PC-3 (cell line): ENCODE measurements around the gene NOP56.

Experiments used
- CTCF ChIP-seq: fragments of 300-600 bp; sonication (generic); conservative IDR thresholded peaks from 2 replicates; pipeline ENCODE4 v1.5.1; 2017; ENCODE audit warnings: antibody characterized with exemption, low read depth, mild to moderate bottlenecking, low read length
- EZH2 ChIP-seq: fragments of 300-600 bp; sonication (generic); IDR thresholded peaks from one replicate; pipeline ENCODE4 v1.6.1; 2017; ENCODE audit warnings: antibody characterized with exemption, mild to moderate bottlenecking, low read length; ENCODE audit not compliant: unreplicated experiment

GRCh38 chr20:2701671-2702081 lies 49.2 kb downstream of the NOP56 start:
- TF ChIP-seq CTCF = no peak
- TF ChIP-seq EZH2 = no peak
